K562 (cell line): ENCODE measurements around the gene OR2M7. TPM values are rescaled to one million over a fixed set of nuclear protein-coding genes. Genes with fewer than 3 reads are reported as not detected.

ENCODE experiments used
- ATAC-seq: fragments of 200-7000 bp; cut with Tn5 transposase; 3 replicates; pipeline ENCODE4 v1.9.1; 2020; ENCODE audit warnings: moderate library complexity
- BruUV-seq: library from RNA; stranded (reverse); fragments of 400-500 nt; replicated peaks from 2 replicates; lab custom pipeline; 2021; lab: Mats Ljungman, UMichigan
- CTCF ChIA-PET: fragments of 300-600 bp; formaldehyde crosslinking; extraction: SDS; loops from one replicate; lab custom pipeline; 2021; ENCODE audit warnings: low intra/inter-chr PET ratio; lab: Yijun Ruan, JAX
- POLR2A ChIA-PET: fragments of 300-600, 350-650 bp; sonication (Branson Sonifier 250); formaldehyde crosslinking; extraction: SDS; loops from one replicate; lab custom pipeline; 2021; ENCODE audit warnings: antibody characterized with exemption, inconsistent platforms; lab: Yijun Ruan, JAX
- DNase-seq, 4 experiments: peaks; one replicate each; pipeline versions ENCODE4 v3.0.0 to v3.0.0-alpha.2; 2011 to 2018; ENCODE audit warnings: low spot score in 3 of 4, mixed read lengths in 3 of 4; ENCODE audit errors: extremely low read depth in 1 of 4
- FAIRE-seq: peaks from 2 replicates; lab custom pipeline; 2011; peaks lifted over from hg19 to GRCh38; lab: Jason Lieb, UNC
- H2AFZ ChIP-seq: 2 replicates; pipeline ENCODE4 v1.6.0; 2011; ENCODE audit warnings: low read depth, low read length, control low read depth, inconsistent platforms
- H3K27ac ChIP-seq: fragments of 200-600 bp; 3 replicates; pipeline ENCODE4 v1.8.0; 2011; ENCODE audit warnings: low read depth, mild to moderate bottlenecking, control low read depth, inconsistent platforms, low read length, moderate library complexity, mixed read lengths; ENCODE audit errors: extremely low read depth
- H3K27me3 ChIP-seq, 2 experiments: fragments of 300-600 bp in 1 of 2; 2 replicates in 1 of 2; 3 replicates in 1 of 2; pipeline versions ENCODE4 v1.6.0 to v1.8.0; 2011; ENCODE audit warnings: inconsistent platforms in 2 of 2, low read length in 2 of 2, mild to moderate bottlenecking in 1 of 2, mixed read lengths in 1 of 2, moderate library complexity in 1 of 2; ENCODE audit not compliant: control insufficient read depth in 2 of 2, insufficient read depth in 2 of 2
- H3K36me3 ChIP-seq: fragments of 300-600 bp; 3 replicates; pipeline ENCODE4 v1.8.0; 2011; ENCODE audit warnings: mild to moderate bottlenecking, low read length, inconsistent platforms; ENCODE audit not compliant: control insufficient read depth, insufficient read depth
- H3K4me1 ChIP-seq, 2 experiments: fragments of 200-600 bp in 1 of 2; replicated peaks in 1 of 2; 2 replicates in 1 of 2; 3 replicates in 1 of 2; pipeline versions ENCODE4 v1.5.1 to v1.8.0; 2011; ENCODE audit warnings: inconsistent platforms in 2 of 2, low read length in 2 of 2, mild to moderate bottlenecking in 1 of 2, mixed read lengths in 1 of 2, moderate library complexity in 1 of 2; ENCODE audit not compliant: control insufficient read depth in 2 of 2, insufficient read depth in 2 of 2
- H3K4me2 ChIP-seq: 2 replicates; pipeline ENCODE4 v1.6.1; 2011; ENCODE audit warnings: low read length, control low read depth, inconsistent platforms, mixed read lengths; ENCODE audit not compliant: insufficient read depth
- H3K4me3 ChIP-seq: fragments of 200-600 bp; sonication (generic), shearing (Covaris generic); 2 replicates; pipeline ENCODE4 v1.5.1; 2016; ENCODE audit warnings: control low read depth, inconsistent platforms
- H3K79me2 ChIP-seq: fragments of 200-600 bp; 3 replicates; pipeline ENCODE4 v1.8.0; 2011; ENCODE audit warnings: low read length, inconsistent platforms; ENCODE audit not compliant: control insufficient read depth, insufficient read depth
- H3K9ac ChIP-seq, 2 experiments: 2 replicates each; pipeline versions ENCODE4 v1.6.0 to v1.6.1; 2011; ENCODE audit warnings: low read depth in 2 of 2, low read length in 2 of 2, control low read depth in 1 of 2, inconsistent platforms in 1 of 2, mild to moderate bottlenecking in 1 of 2, mixed read lengths in 1 of 2; ENCODE audit not compliant: insufficient read depth in 1 of 2
- H3K9me1 ChIP-seq: one replicate; pipeline ENCODE4 v1.6.0; 2011; ENCODE audit warnings: inconsistent platforms, mild to moderate bottlenecking, low read length, moderate library complexity; ENCODE audit not compliant: control insufficient read depth, insufficient read depth
- H3K9me3 ChIP-seq: replicated peaks from 2 replicates; pipeline ENCODE4 v1.5.1; 2011; ENCODE audit warnings: low read depth, low read length, inconsistent platforms; ENCODE audit not compliant: control insufficient read depth, insufficient read depth
- H4K20me1 ChIP-seq: replicated peaks from 2 replicates; pipeline ENCODE4 v1.6.1; 2011; ENCODE audit warnings: low read length, inconsistent platforms, mixed read lengths; ENCODE audit not compliant: control insufficient read depth, insufficient read depth
- ARID3A ChIP-seq: IDR thresholded peaks from 2 replicates; pipeline ENCODE4 v1.6.1; 2012; ENCODE audit warnings: low read depth, low read length, improper control_type of control experiment, borderline replicate concordance
- CTBP1 ChIP-seq: fragments of 450-650 bp; IDR thresholded peaks from 2 replicates; pipeline ENCODE4 v1.6.1; 2016; ENCODE audit warnings: borderline replicate concordance
- GABPA ChIP-seq: fragments of 200-800 bp; sonication (Bioruptor generic); conservative IDR thresholded peaks from 2 replicates; pipeline ENCODE4 v1.6.1; 2016; ENCODE audit warnings: low read depth, missing genetic modification characterization, missing compliant biosample characterization
- HNRNPH1 ChIP-seq: fragments of 200-400 bp; formaldehyde crosslinking; optimal IDR thresholded peaks from 2 replicates; pipeline ENCODE3; 2017; ENCODE audit warnings: low read depth, mild to moderate bottlenecking, low read length, moderate library complexity
- KDM5B ChIP-seq: fragments of 200-600 bp; sonication (generic); IDR thresholded peaks from 2 replicates; pipeline ENCODE4 v1.6.1; 2012; ENCODE audit warnings: low read depth, mild to moderate bottlenecking, moderate library complexity, low read length, control low read depth, inconsistent platforms; ENCODE audit not compliant: insufficient replicate concordance
- MEIS2 ChIP-seq: fragments of 450-650 bp; IDR thresholded peaks from 2 replicates; pipeline ENCODE4 v1.6.1; 2014; ENCODE audit warnings: mild to moderate bottlenecking; ENCODE audit not compliant: partially characterized antibody
- MYC ChIP-seq, 2 experiments: fragments of 250-450 bp in 1 of 2; sonication (Bioruptor Pico) in 1 of 2; IDR thresholded peaks; 2 replicates each; pipeline versions ENCODE4 v1.5.1 to v1.6.1; 2012 to 2021; ENCODE audit warnings: low read depth in 2 of 2, borderline replicate concordance in 1 of 2, improper control_type of control experiment in 1 of 2, low read length in 1 of 2, mild to moderate bottlenecking in 1 of 2, moderate library complexity in 1 of 2
- NR1H2 ChIP-seq: sonication (generic); formaldehyde crosslinking; IDR thresholded peaks from 2 replicates; pipeline ENCODE4 v1.4.0; 2020; ENCODE audit warnings: mild to moderate bottlenecking, missing genetic modification reagents
- POLR2A ChIP-seq: fragments of 450-650 bp; conservative IDR thresholded peaks from 2 replicates; pipeline ENCODE4 v1.6.1; 2016
- PTBP1 ChIP-seq: fragments of 200-400 bp; formaldehyde crosslinking; IDR thresholded peaks from 2 replicates; pipeline ENCODE4 v1.6.1; 2017; ENCODE audit warnings: low read depth, low read length
- SMAD2 ChIP-seq: fragments of 150-350 bp; IDR thresholded peaks from 2 replicates; pipeline ENCODE4 v1.6.1; 2014; ENCODE audit warnings: low read depth, mild to moderate bottlenecking, low read length
- STAT6 ChIP-seq: sonication (generic); formaldehyde crosslinking; IDR thresholded peaks from 2 replicates; pipeline ENCODE4 v1.8.1; 2023; ENCODE audit warnings: mild to moderate bottlenecking, missing genetic modification reagents
- TEAD1 ChIP-seq, 2 experiments: fragments of 450-650 bp in 1 of 2; sonication (generic) in 1 of 2; formaldehyde crosslinking; IDR thresholded peaks; 2 replicates each; pipeline versions ENCODE4 v1.4.0 to v1.8.0; 2020 to 2022; ENCODE audit warnings: mild to moderate bottlenecking in 2 of 2, missing genetic modification reagents in 1 of 2
- ZNF277 ChIP-seq: fragments of 250-450 bp; sonication (Bioruptor Pico); IDR thresholded peaks from 2 replicates; pipeline ENCODE4 v1.8.0; 2022; ENCODE audit warnings: inconsistent platforms, mild to moderate bottlenecking, moderate library complexity, borderline replicate concordance
- ZNF408 ChIP-seq: fragments of 250-450 bp; sonication (Bioruptor Pico); IDR thresholded peaks from 2 replicates; pipeline ENCODE4 v1.4.0; 2020; ENCODE audit warnings: low read depth, mild to moderate bottlenecking, moderate library complexity
- WGBS: fragments of 100-300 bp; shearing (Covaris generic); methylation state at CpG from one replicate; pipeline ENCODE4 v1.1.6; 2016; ENCODE audit warnings: low coverage, mixed read lengths; ENCODE audit not compliant: insufficient coverage; ENCODE audit errors: missing lambda C conversion rate; 5-methylcytosine and 5-hydroxymethylcytosine counted together
- in situ Hi-C: fragments of 300-500 bp; cut with MboI; formaldehyde crosslinking; loops from 4 replicates; pipeline ENCODE4 v1.15.0; 2018; ENCODE audit warnings: inconsistent platforms, mixed read lengths
- intact Hi-C: fragments of 100-400 bp; cut with micrococcal nuclease; formaldehyde crosslinking; loops from 2 replicates; pipeline ENCODE4 v1.14.2; 2022
- polyA plus RNA-seq, 8 experiments: library from polyadenylated mRNA; depleted of rRNA in 4 of 8; stranded (reverse) in 5 of 8; unstranded in 3 of 8; fragments of >200 nt; fragmentation: Nextera tagmentation in 2 of 8; fragmentation: Illumina TruSeq in 1 of 8; extraction: Ambion mirVana in 2 of 8; extraction: Trizol in 1 of 8; gene quantifications; 2 replicates each; pipeline versions ENCODE4 v1.2.1 to v1.2.3, GENCODE V29; 2011 to 2014; ENCODE audit warnings: inconsistent platforms in 1 of 8, missing spikeins in 1 of 8
- total RNA-seq, 7 experiments: library from RNA; depleted of rRNA in 6 of 7; stranded (reverse); fragments of >200 nt in 6 of 7; fragmentation: Illumina TruSeq in 2 of 7; extraction: Trizol in 2 of 7; gene quantifications; 2 replicates each; pipeline versions ENCODE4 v1.2.1 to v1.2.3, GENCODE V29; 2011 to 2021; ENCODE audit warnings: low replicate concordance in 1 of 7

Gene OR2M7
- total and polyA plus RNA-seq, 9 of the 15 experiments (the other 6 are each of a cell fraction or from before 2014, with no cell fraction given) = not detected

GRCh38 chr1:248348475-248348874, 24.1 kb upstream of the OR2M7 start, which contains the start of gene OR14C36:
TSS of gene OR14C36 (plus strand) at chr1:248348775. CDS start at chr1:248348775, 0 bp downstream.
- Histone ChIP-seq H3K4me1 (no peaks in the 10 kb centered on the region), H3K4me2 (no peak within 1 kb of the TSS), H3K79me2 (no peaks in the 10 kb centered on the region), H3K4me3 (no peak within 1 kb of the TSS), H4K20me1 (no peaks in the 10 kb centered on the region), H3K27ac (no peak within 1 kb of the TSS), H3K9me1 (no peaks in the 10 kb centered on the region), H3K27me3 (no peaks in the 10 kb centered on the region), H3K36me3 (no peaks in the 10 kb centered on the region), H3K9me3 (no peaks in the 10 kb centered on the region; the same call in 1 of the 2 replicates), H3K9ac (no peak within 1 kb of the TSS), H2AFZ (no peak within 1 kb of the TSS)
- CTCF ChIA-PET = no interaction called here
- FAIRE-seq = no peak
- in situ Hi-C loops (no loop called here), intact Hi-C loops (no loop called here)
- 3% methylated on average over 4 of the region's 4 CpGs for WGBS
- DNase-seq = no peak
- TF ChIP-seq ZNF408 (CRISPR knock-in tag) = no peak
- no peak for TF ChIP-seq STAT6 (CRISPR knock-in tag)
- no peak for TF ChIP-seq SMAD2
- no peak for TF ChIP-seq CTBP1
- TF ChIP-seq NR1H2 (CRISPR knock-in tag) = no peak
- no peak for TF ChIP-seq GABPA (tag)
- TF ChIP-seq KDM5B = no peak
- TF ChIP-seq MEIS2 = no peak
- no peak for TF ChIP-seq ARID3A
- no peak for TF ChIP-seq POLR2A
- TF ChIP-seq ZNF277 (CRISPR knock-in tag) = no peak
- no peak for TF ChIP-seq PTBP1
- no peak for TF ChIP-seq TEAD1 (CRISPR knock-in tag; IDR thresholded peaks at IDR 0.05)
- TF ChIP-seq HNRNPH1 = no peak
- TF ChIP-seq MYC (IDR thresholded peaks at IDR 0.05; ENCODE audit: low read depth, low read length) = no peak
- no peak for TF ChIP-seq MYC (CRISPR knock-in tag; IDR thresholded peaks at IDR 0.05; ENCODE audit: borderline replicate concordance, low read depth)
- POLR2A ChIA-PET = no interaction called here
- no peak for ATAC-seq
- no TSS peak for BruUV-seq
